Endothelial cell of umbilical vein (primary cell): ENCODE data around the gene PDAP1. TPM values are rescaled to one million over a fixed set of nuclear protein-coding genes. Genes with fewer than 3 reads are reported as not detected.

Experiments
- BruUV-seq: library from RNA; stranded (reverse); fragments of 400-500 nt; replicated peaks from 2 replicates; lab custom pipeline; 2021; lab: Mats Ljungman, UMichigan
- CTCF ChIA-PET: fragments of 300-600, 350-600 bp; sonication (Branson Sonifier 250); formaldehyde crosslinking; loops from one replicate; lab custom pipeline; 2021; ENCODE audit warnings: antibody characterized with exemption, inconsistent platforms; lab: Charles Lee
- POLR2A ChIA-PET: fragments of 300-600, 350-600 bp; sonication (Branson Sonifier 250); formaldehyde crosslinking; loops from one replicate; lab custom pipeline; 2021; ENCODE audit warnings: antibody characterized with exemption, inconsistent platforms; lab: Charles Lee
- DNase-seq: peaks from one replicate; pipeline ENCODE4 v3.0.0-alpha.2; 2011; ENCODE audit warnings: low read depth, low spot score
- FAIRE-seq: peaks from 2 replicates; lab custom pipeline; 2011; peaks lifted over from hg19 to GRCh38; lab: Jason Lieb, UNC
- H2AFZ ChIP-seq: 2 replicates; pipeline ENCODE4 v1.6.0; 2012; ENCODE audit warnings: low read depth, low read length, control low read depth, inconsistent platforms
- H3K27ac ChIP-seq: 2 replicates; pipeline ENCODE4 v1.5.1; 2011; ENCODE audit warnings: low read depth, mild to moderate bottlenecking, control low read depth, low read length, moderate library complexity; ENCODE audit not compliant: insufficient read depth
- H3K27me3 ChIP-seq, 2 experiments: 2 replicates each; pipeline versions ENCODE4 v1.6.0 to v1.6.1; 2011; ENCODE audit warnings: low read length in 2 of 2, mixed read lengths in 1 of 2; ENCODE audit not compliant: control insufficient read depth in 2 of 2, insufficient read depth in 2 of 2
- H3K36me3 ChIP-seq, 2 experiments: 2 replicates in 1 of 2; 3 replicates in 1 of 2; pipeline ENCODE4 v1.5.1; 2011; ENCODE audit warnings: low read length in 2 of 2, mild to moderate bottlenecking in 1 of 2, moderate library complexity in 1 of 2; ENCODE audit not compliant: control insufficient read depth in 2 of 2, insufficient read depth in 2 of 2; ENCODE audit errors: extremely low read depth in 1 of 2
- H3K4me1 ChIP-seq: 3 replicates; pipeline ENCODE4 v1.5.1; 2011; ENCODE audit warnings: mild to moderate bottlenecking, low read length; ENCODE audit not compliant: control insufficient read depth, insufficient read depth; ENCODE audit errors: extremely low read depth
- H3K4me2 ChIP-seq: 2 replicates; pipeline ENCODE4 v1.6.1; 2011; ENCODE audit warnings: low read length, control low read depth, mixed read lengths; ENCODE audit not compliant: insufficient read depth
- H3K4me3 ChIP-seq, 3 experiments: fragments of 200-600 bp in 1 of 3; sonication (generic), shearing (Covaris generic) in 1 of 3; replicated peaks in 1 of 3; 2 replicates each; pipeline ENCODE4 v1.5.1; 2011 to 2016; ENCODE audit warnings: control low read depth in 3 of 3, low read length in 3 of 3, mild to moderate bottlenecking in 2 of 3, inconsistent platforms in 1 of 3, low read depth in 1 of 3, moderate library complexity in 1 of 3; ENCODE audit not compliant: insufficient read depth in 1 of 3
- H3K79me2 ChIP-seq: 2 replicates; pipeline ENCODE4 v1.6.0; 2012; ENCODE audit warnings: low read length, inconsistent platforms; ENCODE audit not compliant: control insufficient read depth, insufficient read depth
- H3K9ac ChIP-seq: replicated peaks from 2 replicates; pipeline ENCODE3; 2011; ENCODE audit warnings: low read length, control low read depth; ENCODE audit not compliant: insufficient read depth; ENCODE audit errors: extremely low read depth
- H3K9me1 ChIP-seq: replicated peaks from 3 replicates; pipeline ENCODE4 v1.6.0; 2011; ENCODE audit warnings: mild to moderate bottlenecking, low read length; ENCODE audit not compliant: control insufficient read depth, insufficient read depth; ENCODE audit errors: extremely low read depth
- H3K9me3 ChIP-seq: replicated peaks from 2 replicates; pipeline ENCODE4 v1.5.1; 2012; ENCODE audit warnings: low read length, inconsistent platforms; ENCODE audit not compliant: control insufficient read depth, insufficient read depth
- H4K20me1 ChIP-seq: replicated peaks from 2 replicates; pipeline ENCODE3; 2011; ENCODE audit warnings: mild to moderate bottlenecking, low read length; ENCODE audit not compliant: control insufficient read depth, insufficient read depth; ENCODE audit errors: extremely low read depth
- FOS ChIP-seq: IDR thresholded peaks from 2 replicates; pipeline ENCODE4 v1.6.1; 2011; ENCODE audit warnings: mild to moderate bottlenecking, low read length, moderate library complexity, borderline replicate concordance; ENCODE audit not compliant: insufficient read depth
- GATA2 ChIP-seq: IDR thresholded peaks from 2 replicates; pipeline ENCODE4 v1.7.0; 2011; ENCODE audit warnings: low read depth, mild to moderate bottlenecking, moderate library complexity, mixed read lengths, low read length; ENCODE audit not compliant: insufficient read length, insufficient read depth
- MYC ChIP-seq: IDR thresholded peaks from one replicate; pipeline ENCODE4 v1.6.1; 2011; ENCODE audit warnings: mild to moderate bottlenecking, low read depth, low read length
- POLR2A ChIP-seq: IDR thresholded peaks from 2 replicates; pipeline ENCODE4 v1.6.1; 2012; ENCODE audit warnings: low read depth, mild to moderate bottlenecking, control low read depth, low read length
- POLR2AphosphoS5 ChIP-seq: IDR thresholded peaks from 2 replicates; pipeline ENCODE4 v1.6.1; 2012; ENCODE audit warnings: low read depth, mild to moderate bottlenecking, control low read depth, low read length, moderate library complexity; ENCODE audit not compliant: insufficient read depth
- dilution Hi-C: fragments of 300-500 bp; cut with MboI; formaldehyde crosslinking; loops from one replicate; pipeline ENCODE4 v1.15.0; 2019; ENCODE audit warnings: low sequenced_read_pairs; ENCODE audit not compliant: extremely low pct_ligation_motif_present
- intact Hi-C: fragments of 100-400 bp; cut with micrococcal nuclease; formaldehyde crosslinking; loops from one replicate; pipeline ENCODE4 v1.10.0; 2022
- polyA plus RNA-seq, 4 experiments: library from polyadenylated mRNA; depleted of rRNA in 3 of 4; stranded (reverse) in 3 of 4; unstranded in 1 of 4; fragments of >200 nt; gene quantifications; 2 replicates each; pipeline versions ENCODE4 v1.2.1 to v1.2.3, GENCODE V29; 2011 to 2012; ENCODE audit warnings: missing spikeins in 1 of 4
- total RNA-seq: library from RNA; stranded (reverse); gene quantifications from 2 replicates; pipeline ENCODE4 v1.2.3, GENCODE V29; 2021
- TF ChIP-seq, protein P1 (sequence below): IDR thresholded peaks from 2 replicates; pipeline ENCODE4 v1.6.1; 2011; ENCODE audit not compliant: insufficient read depth, insufficient read length

PDAP1 gene
- total and polyA plus RNA-seq, 2 donors (not counting 3 experiments of a cell fraction or from before 2014, with no cell fraction given): 32.6 to 150 TPM

DNA sequence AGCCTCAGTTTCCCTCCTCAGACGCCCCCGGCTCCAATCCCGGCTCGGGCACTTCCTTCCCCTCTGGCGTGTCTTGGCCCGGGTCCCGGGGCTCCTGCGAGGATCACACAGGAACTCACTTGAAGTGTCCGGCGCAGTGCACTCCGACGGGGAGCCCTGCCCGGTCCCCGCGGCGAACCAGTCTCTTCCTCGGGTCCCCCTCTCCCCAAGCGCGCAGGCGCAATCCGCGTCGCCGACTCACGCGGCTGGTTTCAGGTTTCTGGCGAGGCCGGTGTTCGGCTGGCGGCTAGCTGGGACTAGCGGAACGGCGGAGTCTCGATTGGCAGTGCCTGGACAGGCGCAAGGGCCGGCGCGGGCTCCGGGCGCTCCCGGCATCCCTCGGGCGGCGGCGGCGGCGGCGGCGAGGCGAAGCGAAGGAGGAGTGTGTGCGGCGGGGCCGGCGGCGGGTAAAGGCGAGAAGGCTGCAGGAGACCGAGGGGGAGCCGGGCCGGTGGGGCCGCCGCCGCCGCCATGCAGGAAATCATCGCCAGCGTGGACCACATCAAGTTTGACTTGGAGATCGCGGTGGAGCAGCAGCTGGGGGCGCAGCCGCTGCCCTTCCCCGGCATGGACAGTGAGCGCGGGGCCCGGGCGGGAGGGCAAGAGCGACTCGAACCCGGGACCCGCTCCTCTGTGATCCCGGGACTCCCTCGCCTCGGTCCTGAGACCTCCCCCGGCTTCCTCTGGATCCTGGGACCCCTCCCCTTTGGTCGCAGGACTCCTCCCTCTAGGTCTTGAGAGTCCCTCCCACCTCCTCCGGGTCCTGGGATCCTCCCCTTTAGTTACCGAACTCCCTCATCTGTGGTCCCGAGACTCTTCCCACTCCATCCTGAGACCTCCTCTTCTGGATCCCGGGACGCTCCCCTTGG lies 30.4 kb upstream of the PDAP1 start, which contains the start of the genes CPSF4 and PTCD1:
CPSF4 (plus strand) TSS at position 371 of the 908 bp plus-strand sequence; CDS start at position 511, 140 bp downstream.
PTCD1 (minus strand) TSS at position 226 of the 908 bp plus-strand sequence. CDS start 3,556 bp downstream, outside the sequence.
- dilution Hi-C loops: no loop called here
- Histone ChIP-seq H3K9ac (peak within 1 kb of the TSS; percentile 87), H3K4me1 (peaks cover 14% of the 10 kb centered on the region), H3K9me3 (no peaks in the 10 kb centered on the region), H3K36me3 (peaks cover 3 to 5% of the 10 kb centered on the region in 2 experiments), H3K9me1 (no peaks in the 10 kb centered on the region), H3K27ac (peak within 1 kb of the TSS; percentile 9), H4K20me1 (no peaks in the 10 kb centered on the region), H2AFZ (peak within 1 kb of the TSS; percentile 98), H3K4me3 (peak within 1 kb of the TSS; percentile 83 to 89 (median 88)), H3K4me2 (peak within 1 kb of the TSS; percentile 83), H3K79me2 (peaks cover 46% of the 10 kb centered on the region), H3K27me3 (no peaks in the 10 kb centered on the region)
- intact Hi-C loops: loop anchor here (1.0 kb wide), 1 partner anchor 27 kb away; the partner anchor contains the start of gene ATP5MF
- POLR2A ChIA-PET: interaction anchor here (0.6 to 1.3 kb wide), 2 partner anchors 15 to 38 kb away, joined by 3 to 5 read pairs; no protein-coding TSS in a partner anchor
- DNase-seq (peak; percentile 95), FAIRE-seq (peak; percentile 99)
- BruUV-seq: no TSS peak
- TF ChIP-seq, protein P1, sequence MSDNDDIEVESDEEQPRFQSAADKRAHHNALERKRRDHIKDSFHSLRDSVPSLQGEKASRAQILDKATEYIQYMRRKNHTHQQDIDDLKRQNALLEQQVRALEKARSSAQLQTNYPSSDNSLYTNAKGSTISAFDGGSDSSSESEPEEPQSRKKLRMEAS: peak; percentile 37
- no peak for TF ChIP-seq GATA2
- TF ChIP-seq POLR2A: peak; percentile 71
- TF ChIP-seq POLR2AphosphoS5: peak; percentile 87
- TF ChIP-seq FOS: no peak
- TF ChIP-seq MYC: peak; percentile 14
- CTCF ChIA-PET: interaction anchor here (1.0 kb wide), 2 partner anchors 23 to 142 kb away, joined by 3 to 4 read pairs; no protein-coding TSS in a partner anchor
